GM12878 (cell line): ENCODE data around the gene UPP2.

Experiments
- BACH1 ChIP-seq: fragments of 450-650 bp; IDR thresholded peaks from 2 replicates; pipeline ENCODE4 v1.6.1; 2017; ENCODE audit warnings: mild to moderate bottlenecking, borderline replicate concordance
- BHLHE40 ChIP-seq, 2 experiments: fragments of 450-650 bp in 1 of 2; IDR thresholded peaks; 2 replicates each; pipeline ENCODE4 v1.6.1; 2011 to 2017; ENCODE audit warnings: low read depth in 2 of 2, borderline replicate concordance in 1 of 2, improper control_type of control experiment in 1 of 2, low read length in 1 of 2, mild to moderate bottlenecking in 1 of 2
- CEBPZ ChIP-seq: fragments of 150-350 bp; IDR thresholded peaks from 2 replicates; pipeline ENCODE4 v1.6.1; 2016; ENCODE audit warnings: low read depth, low read length
- TF ChIP-seq, protein P1 (sequence below): fragments of 450-650 bp; IDR thresholded peaks from 2 replicates; pipeline ENCODE4 v1.6.1; 2016; ENCODE audit warnings: mild to moderate bottlenecking

GRCh38 chr2:158056875-158057274, 44.8 kb upstream of the UPP2 start:
- TF ChIP-seq BACH1 (no peak), CEBPZ (no peak), BHLHE40 (IDR thresholded peaks at IDR 0.05; ENCODE audit: borderline replicate concordance in 1 of 2, low read depth in 2 of 2, low read length in 1 of 2) (no peak)
- TF ChIP-seq, protein P1, sequence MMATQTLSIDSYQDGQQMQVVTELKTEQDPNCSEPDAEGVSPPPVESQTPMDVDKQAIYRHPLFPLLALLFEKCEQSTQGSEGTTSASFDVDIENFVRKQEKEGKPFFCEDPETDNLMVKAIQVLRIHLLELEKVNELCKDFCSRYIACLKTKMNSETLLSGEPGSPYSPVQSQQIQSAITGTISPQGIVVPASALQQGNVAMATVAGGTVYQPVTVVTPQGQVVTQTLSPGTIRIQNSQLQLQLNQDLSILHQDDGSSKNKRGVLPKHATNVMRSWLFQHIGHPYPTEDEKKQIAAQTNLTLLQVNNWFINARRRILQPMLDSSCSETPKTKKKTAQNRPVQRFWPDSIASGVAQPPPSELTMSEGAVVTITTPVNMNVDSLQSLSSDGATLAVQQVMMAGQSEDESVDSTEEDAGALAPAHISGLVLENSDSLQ, result no peak
